MM.1S (cell line): ENCODE data around the gene KCNH1.

Experiments used
- DNase-seq: peaks from one replicate; pipeline ENCODE4 v3.0.0-alpha.2; 2015
- H2AFZ ChIP-seq: fragments of 300-600 bp; sonication (generic); 2 replicates; pipeline ENCODE4 v1.6.0; 2016; ENCODE audit warnings: antibody characterized with exemption, low read length
- H3F3A ChIP-seq: fragments of 300-600 bp; sonication (generic); 2 replicates; pipeline ENCODE4 v1.6.1; 2016; ENCODE audit warnings: mild to moderate bottlenecking, antibody characterized with exemption, low read length, moderate library complexity, mixed read lengths; ENCODE audit not compliant: insufficient read depth
- H3K27ac ChIP-seq: fragments of 300-600 bp; sonication (generic); 2 replicates; pipeline ENCODE4 v1.5.1; 2016; ENCODE audit warnings: mild to moderate bottlenecking, low read length
- H3K27me3 ChIP-seq: fragments of 300-600 bp; sonication (generic); replicated peaks from 2 replicates; pipeline ENCODE4 v1.6.0; 2016; ENCODE audit warnings: low read length; ENCODE audit not compliant: insufficient read depth
- H3K36me3 ChIP-seq: fragments of 300-600 bp; sonication (generic); replicated peaks from 2 replicates; pipeline ENCODE4 v1.6.1; 2016; ENCODE audit warnings: mild to moderate bottlenecking, low read length, mixed read lengths; ENCODE audit not compliant: insufficient read depth
- H3K4me1 ChIP-seq: fragments of 300-600 bp; sonication (generic); 2 replicates; pipeline ENCODE4 v1.6.1; 2016; ENCODE audit warnings: low read length, mixed read lengths
- H3K4me2 ChIP-seq: fragments of 300-600 bp; sonication (generic); 2 replicates; pipeline ENCODE4 v1.6.0; 2016; ENCODE audit warnings: low read depth, low read length
- H3K4me3 ChIP-seq: fragments of 300-600 bp; sonication (generic); 2 replicates; pipeline ENCODE4 v1.5.1; 2016; ENCODE audit warnings: low read length, mixed read lengths
- H3K79me2 ChIP-seq: fragments of 300-600 bp; sonication (generic); 2 replicates; pipeline ENCODE4 v1.6.1; 2016; ENCODE audit warnings: mixed run types, low read length, mixed read lengths
- H3K9ac ChIP-seq: fragments of 300-600 bp; sonication (generic); 2 replicates; pipeline ENCODE4 v1.6.1; 2016; ENCODE audit warnings: low read length, mixed read lengths
- H3K9me2 ChIP-seq: fragments of 300-600 bp; sonication (generic); replicated peaks from 2 replicates; pipeline ENCODE4 v1.6.1; 2016; ENCODE audit warnings: mild to moderate bottlenecking, low read length, mixed read lengths; ENCODE audit not compliant: insufficient read depth
- H3K9me3 ChIP-seq: fragments of 300-600 bp; sonication (generic); replicated peaks from 2 replicates; pipeline ENCODE4 v1.6.1; 2016; ENCODE audit warnings: mild to moderate bottlenecking, low read length, mixed read lengths; ENCODE audit not compliant: insufficient read depth
- H4K20me1 ChIP-seq: fragments of 300-600 bp; sonication (generic); 2 replicates; pipeline ENCODE4 v1.6.1; 2016; ENCODE audit warnings: mild to moderate bottlenecking, low read length, moderate library complexity, mixed read lengths; ENCODE audit not compliant: insufficient read depth
- CTCF ChIP-seq: fragments of 300-600 bp; sonication (generic); IDR thresholded peaks from 2 replicates; pipeline ENCODE4 v1.5.1; 2016; ENCODE audit warnings: antibody characterized with exemption, low read length, mixed read lengths
- EZH2 ChIP-seq: fragments of 300-600 bp; sonication (generic); optimal IDR thresholded peaks from 2 replicates; pipeline ENCODE3; 2017; ENCODE audit warnings: low read depth, mild to moderate bottlenecking, antibody characterized with exemption, low read length, mixed read lengths
- EZH2phosphoT487 ChIP-seq: fragments of 300-600 bp; sonication (generic); IDR thresholded peaks from 2 replicates; pipeline ENCODE4 v1.6.1; 2018; ENCODE audit warnings: antibody characterized with exemption, low read length

Gene KCNH1

DNA sequence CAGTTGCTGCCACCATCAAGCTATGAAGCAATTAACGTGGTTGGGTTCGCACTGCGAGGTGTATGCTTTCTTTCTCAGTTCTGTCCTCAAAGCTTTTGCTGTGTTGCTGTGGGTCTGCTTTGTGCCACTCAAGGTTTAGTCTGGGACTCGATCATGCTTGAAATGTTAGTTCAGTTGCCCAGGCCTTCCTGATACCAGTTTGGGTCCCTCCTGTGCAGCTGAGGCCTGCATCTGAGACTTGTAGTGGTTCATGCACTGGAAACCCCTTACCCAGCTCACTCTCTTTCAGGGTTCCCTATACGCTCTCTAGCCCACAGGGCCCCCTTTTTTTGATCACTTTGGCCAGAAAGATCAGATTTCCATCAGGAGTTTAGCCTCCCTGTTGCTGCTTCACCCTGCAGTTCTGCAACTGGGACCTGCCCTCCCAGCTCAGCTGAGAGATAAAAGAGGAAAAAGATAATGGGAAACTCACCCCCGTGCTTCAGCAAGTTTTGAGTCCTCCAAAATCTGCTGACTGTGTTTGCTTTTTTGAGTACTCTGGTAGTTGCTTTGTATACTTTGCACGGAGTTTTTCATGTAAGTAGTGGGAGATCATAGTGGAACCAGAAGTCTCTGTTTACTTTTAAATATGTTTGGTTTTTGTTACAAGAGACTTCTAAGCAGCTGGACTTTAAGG, 488.2 kb downstream of the KCNH1 start:
- no peaks in the 10 kb centered on the region for H3K9me3 ChIP-seq
- H3K79me2 ChIP-seq, result no peaks in the 10 kb centered on the region
- H3K27ac ChIP-seq, result no peak overlapping the region; the same call in 1 of the 2 replicates
- H3K9ac ChIP-seq, result no peak overlapping the region
- no peak overlapping the region for H2AFZ ChIP-seq
- peak overlapping the region; percentile 7; the same call in 1 of the 2 replicates for H3K4me2 ChIP-seq
- peaks cover 6% of the 10 kb centered on the region; the same call in 1 of the 2 replicates for H3F3A ChIP-seq
- TF ChIP-seq EZH2phosphoT487 (no peak), CTCF (no peak)
- no peaks in the 10 kb centered on the region for H3K27me3 ChIP-seq
- no peak overlapping the region for H3K4me3 ChIP-seq
- DNase-seq, result peak; percentile 56
- H3K36me3 ChIP-seq, result no peaks in the 10 kb centered on the region
- peaks cover 25% of the 10 kb centered on the region for H3K4me1 ChIP-seq
- H4K20me1 ChIP-seq, result no peaks in the 10 kb centered on the region
- H3K9me2 ChIP-seq, result no peaks in the 10 kb centered on the region

- no peak overlapping the region for H3K4me3 ChIP-seq
- peaks cover 6% of the 10 kb centered on the region; the same call in 1 of the 2 replicates for H3F3A ChIP-seq
- no peaks in the 10 kb centered on the region for H3K36me3 ChIP-seq
- no peaks in the 10 kb centered on the region for H3K27me3 ChIP-seq
- H2AFZ ChIP-seq, result no peak overlapping the region
- no peak overlapping the region for H3K4me2 ChIP-seq
- H3K9ac ChIP-seq, result no peak overlapping the region
- DNase-seq, result no peak
- peaks cover 10% of the 10 kb centered on the region for H3K4me1 ChIP-seq
- H3K27ac ChIP-seq, result no peak overlapping the region
- H3K9me3 ChIP-seq, result no peaks in the 10 kb centered on the region
- no peaks in the 10 kb centered on the region for H4K20me1 ChIP-seq
- no peak for TF ChIP-seq EZH2
- TF ChIP-seq CTCF, result no peak
- TF ChIP-seq EZH2phosphoT487, result no peak
- H3K9me2 ChIP-seq, result no peaks in the 10 kb centered on the region
- no peaks in the 10 kb centered on the region for H3K79me2 ChIP-seq
Measured at GRCh38 chr1:210641582-210641981, 492.4 kb downstream of the KCNH1 start.

- H3K9me3 ChIP-seq, result no peaks in the 10 kb centered on the region
- H3K27me3 ChIP-seq, result no peaks in the 10 kb centered on the region
- no peaks in the 10 kb centered on the region for H3K36me3 ChIP-seq
- H3K4me1 ChIP-seq, result no peaks in the 10 kb centered on the region
- no peak for TF ChIP-seq EZH2
- no peak for TF ChIP-seq CTCF
- no peak for TF ChIP-seq EZH2phosphoT487
- H3K9ac ChIP-seq, result no peak overlapping the region
- no peak overlapping the region for H3K27ac ChIP-seq
- no peaks in the 10 kb centered on the region for H3K79me2 ChIP-seq
- no peak overlapping the region for H3K4me2 ChIP-seq
- H2AFZ ChIP-seq, result no peak overlapping the region
- no peaks in the 10 kb centered on the region for H3K9me2 ChIP-seq
- H3K4me3 ChIP-seq, result no peak overlapping the region
- H4K20me1 ChIP-seq, result no peaks in the 10 kb centered on the region
- no peaks in the 10 kb centered on the region for H3F3A ChIP-seq
- DNase-seq, result no peak
Measured at GRCh38 chr1:210635108-210635507, 498.8 kb downstream of the KCNH1 start.
